ENCODE results near the gene CEBPG. TPM values are rescaled to one million over a fixed set of nuclear protein-coding genes. Genes with fewer than 3 reads are reported as not detected.

CEBPG gene
- total RNA-seq, 2 experiments from 2014 or later: 30.0 to 31.4 TPM

GRCh38 chr19:33395561-33396550 is 22.3 kb downstream of the CEBPG start:
- H3K27ac Mint-ChIP-seq: no peak overlapping the region
- ChIA-PET POLR2A (no interaction called here), CTCF (interaction anchor here (1.6 kb wide), 1 partner anchor 11 kb away, joined by 5 read pairs; no protein-coding TSS in a partner anchor)

GRCh38 chr19:33396701-33397535 is 23.4 kb downstream of the CEBPG start:
- no peak overlapping the region for H3K4me3 Mint-ChIP-seq
- no peaks in the 10 kb centered on the region for H3K36me3 Mint-ChIP-seq (ENCODE audit: low read depth)
- no peaks in the 10 kb centered on the region for H3K9me3 Mint-ChIP-seq
- DNase-seq: no peak
- ChIA-PET CTCF (interaction anchor here (1.6 kb wide), 1 partner anchor 10 kb away, joined by 5 read pairs; no protein-coding TSS in a partner anchor), POLR2A (no interaction called here)
- H3K27me3 Mint-ChIP-seq: no peaks in the 10 kb centered on the region
- no peak overlapping the region for H3K27ac Mint-ChIP-seq
- H3K4me1 Mint-ChIP-seq: no peaks in the 10 kb centered on the region

More at GRCh38 chr19:33395561-33396550, 22.3 kb downstream of the CEBPG start:
- Mint-ChIP-seq H3K4me1 (no peaks in the 10 kb centered on the region), H3K27me3 (no peaks in the 10 kb centered on the region), H3K4me3 (no peak overlapping the region), H3K9me3 (no peaks in the 10 kb centered on the region), H3K36me3 (ENCODE audit: low read depth) (no peaks in the 10 kb centered on the region)
- DNase-seq: no peak

GRCh38 chr19:33397536-33398360 is 24.2 kb downstream of the CEBPG start:
- Mint-ChIP-seq H3K4me1 (no peaks in the 10 kb centered on the region), H3K36me3 (ENCODE audit: low read depth) (no peaks in the 10 kb centered on the region), H3K27me3 (no peaks in the 10 kb centered on the region), H3K9me3 (no peaks in the 10 kb centered on the region), H3K27ac (no peak overlapping the region), H3K4me3 (no peak overlapping the region)
- DNase-seq: no peak
- POLR2A ChIA-PET: interaction anchor here (0.9 kb wide), 1 partner anchor 95 kb away, joined by 3 read pairs; the partner anchor contains the start of gene CEBPA
- CTCF ChIA-PET: interaction anchor here (0.8 to 1.3 kb wide), 2 partner anchors 9 to 23 kb away, joined by 3 read pairs; no protein-coding TSS in a partner anchor

- ChIA-PET POLR2A (interaction anchor here (0.9 kb wide), 1 partner anchor 96 kb away, joined by 3 read pairs; the partner anchor contains the start of gene CEBPA), CTCF (interaction anchor here (0.8 to 1.3 kb wide), 2 partner anchors 8 to 24 kb away, joined by 3 read pairs; no protein-coding TSS in a partner anchor)
- H3K36me3 Mint-ChIP-seq (ENCODE audit: low read depth): no peaks in the 10 kb centered on the region
- H3K9me3 Mint-ChIP-seq: no peaks in the 10 kb centered on the region
- no peak overlapping the region for H3K27ac Mint-ChIP-seq
- DNase-seq: no peak
- no peaks in the 10 kb centered on the region for H3K4me1 Mint-ChIP-seq
- no peak overlapping the region for H3K4me3 Mint-ChIP-seq
- no peaks in the 10 kb centered on the region for H3K27me3 Mint-ChIP-seq
These were observed 25.0 kb downstream of the CEBPG start for GRCh38 chr19:33398361-33399060.

- CTCF ChIA-PET: interaction anchor here (1.3 kb wide), 1 partner anchor 25 kb away, joined by 3 read pairs; no protein-coding TSS in a partner anchor
- no peak for DNase-seq
- H3K4me1 Mint-ChIP-seq: no peaks in the 10 kb centered on the region
- H3K9me3 Mint-ChIP-seq: no peaks in the 10 kb centered on the region
- POLR2A ChIA-PET: no interaction called here
- no peaks in the 10 kb centered on the region for H3K36me3 Mint-ChIP-seq (ENCODE audit: low read depth)
- no peak overlapping the region for H3K27ac Mint-ChIP-seq
- no peak overlapping the region for H3K4me3 Mint-ChIP-seq
- H3K27me3 Mint-ChIP-seq: no peaks in the 10 kb centered on the region
These were observed 25.7 kb downstream of the CEBPG start for GRCh38 chr19:33399081-33399744.

- Mint-ChIP-seq H3K4me3 (no peak overlapping the region), H3K27ac (no peak overlapping the region), H3K4me1 (no peaks in the 10 kb centered on the region), H3K27me3 (no peaks in the 10 kb centered on the region), H3K9me3 (no peaks in the 10 kb centered on the region), H3K36me3 (ENCODE audit: low read depth) (no peaks in the 10 kb centered on the region)
- ChIA-PET POLR2A (no interaction called here), CTCF (interaction anchor here (0.6 kb wide), 1 partner anchor 132 kb away, joined by 5 read pairs; no protein-coding TSS in a partner anchor)
- no peak for DNase-seq
These were observed 26.5 kb downstream of the CEBPG start for GRCh38 chr19:33399745-33400681.

- POLR2A ChIA-PET: no interaction called here
These were observed 27.6 kb downstream of the CEBPG start for GRCh38 chr19:33400856-33401682.

GRCh38 chr19:33401683-33402420 is 28.3 kb downstream of the CEBPG start:
- H3K4me1 Mint-ChIP-seq: no peaks in the 10 kb centered on the region
- no peak overlapping the region for H3K27ac Mint-ChIP-seq
- H3K4me3 Mint-ChIP-seq: no peak overlapping the region
- no peaks in the 10 kb centered on the region for H3K36me3 Mint-ChIP-seq (ENCODE audit: low read depth)
- POLR2A ChIA-PET: no interaction called here
- H3K9me3 Mint-ChIP-seq: no peaks in the 10 kb centered on the region
- H3K27me3 Mint-ChIP-seq: no peaks in the 10 kb centered on the region
- no peak for DNase-seq
- CTCF ChIA-PET: no interaction called here

More at GRCh38 chr19:33400856-33401682, 27.6 kb downstream of the CEBPG start:
- DNase-seq: no peak
- Mint-ChIP-seq H3K9me3 (no peaks in the 10 kb centered on the region), H3K4me1 (no peaks in the 10 kb centered on the region), H3K27me3 (no peaks in the 10 kb centered on the region), H3K4me3 (no peak overlapping the region), H3K36me3 (ENCODE audit: low read depth) (no peaks in the 10 kb centered on the region), H3K27ac (no peak overlapping the region)
- CTCF ChIA-PET: interaction anchor here (0.6 kb wide), 2 partner anchors 16 to 131 kb away, joined by 3 to 5 read pairs; no protein-coding TSS in a partner anchor

- CTCF ChIA-PET: no interaction called here
- no peaks in the 10 kb centered on the region for H3K36me3 Mint-ChIP-seq (ENCODE audit: low read depth)
- no peaks in the 10 kb centered on the region for H3K27me3 Mint-ChIP-seq
- H3K27ac Mint-ChIP-seq: no peak overlapping the region
- POLR2A ChIA-PET: no interaction called here
- no peak overlapping the region for H3K4me3 Mint-ChIP-seq
- H3K4me1 Mint-ChIP-seq: no peaks in the 10 kb centered on the region
- H3K9me3 Mint-ChIP-seq: no peaks in the 10 kb centered on the region
- no peak for DNase-seq
These were observed 29.1 kb downstream of the CEBPG start for GRCh38 chr19:33402421-33403220.

Data from activated CD4-positive, alpha-beta memory T cell treated with anti-CD3 and anti-CD28 coated beads, Interleukin-2, amount 10 ng/mL, durations not matched to agents 7 days and 5 days (primary cell).